GM23338 (cell line): ENCODE data around the gene FBXO31. TPM values are rescaled to one million over a fixed set of nuclear protein-coding genes. Genes with fewer than 3 reads are reported as not detected.
A peak's percentile ranks its signal among the peaks of the same experiment; 100 is the strongest.

Source experiments
- ATAC-seq: fragments of 200-7000 bp; cut with Tn5 transposase; 3 replicates; pipeline ENCODE4 v1.9.1; 2020
- DNase-seq: peaks from one replicate; pipeline ENCODE4 v3.0.0-alpha.2; 2015; ENCODE audit warnings: low spot score
- H2AFZ ChIP-seq: fragments of 200-600 bp; sonication (generic); 2 replicates; pipeline ENCODE4 v1.8.0; 2016; ENCODE audit warnings: antibody characterized with exemption, mild to moderate bottlenecking, moderate library complexity
- H3F3A ChIP-seq: fragments of 200-600 bp; sonication (generic); replicated peaks from 2 replicates; pipeline ENCODE4 v1.8.0; 2017; ENCODE audit warnings: antibody characterized with exemption, mixed run types, low read depth
- H3K27ac ChIP-seq: fragments of 200-600 bp; sonication (generic); 2 replicates; pipeline ENCODE4 v1.6.1; 2016; ENCODE audit warnings: low read depth
- H3K27me3 ChIP-seq: fragments of 200-600 bp; sonication (generic); 2 replicates; pipeline ENCODE4 v1.8.0; 2016; ENCODE audit warnings: mild to moderate bottlenecking, mixed run types, moderate library complexity; ENCODE audit not compliant: insufficient read depth
- H3K36me3 ChIP-seq: fragments of 200-600 bp; sonication (generic); 2 replicates; pipeline ENCODE4 v1.8.0; 2016; ENCODE audit warnings: mild to moderate bottlenecking; ENCODE audit not compliant: insufficient read depth
- H3K4me1 ChIP-seq: fragments of 200-600 bp; sonication (generic); 2 replicates; pipeline ENCODE4 v1.8.0; 2016; ENCODE audit warnings: mild to moderate bottlenecking, moderate library complexity; ENCODE audit not compliant: insufficient read depth
- H3K4me2 ChIP-seq: fragments of 200-600 bp; sonication (generic); 2 replicates; pipeline ENCODE4 v1.7.1; 2017; ENCODE audit warnings: mixed run types
- H3K4me3 ChIP-seq: fragments of 200-600 bp; sonication (generic); 2 replicates; pipeline ENCODE4 v1.6.1; 2016; ENCODE audit warnings: mixed run types
- H3K79me2 ChIP-seq: fragments of 200-600 bp; sonication (generic); replicated peaks from 2 replicates; pipeline ENCODE4 v1.8.0; 2017; ENCODE audit warnings: mild to moderate bottlenecking; ENCODE audit not compliant: insufficient read depth
- H3K9me2 ChIP-seq: fragments of 200-600 bp; sonication (generic); 2 replicates; pipeline ENCODE4 v1.8.0; 2017; ENCODE audit not compliant: insufficient read depth
- H4K20me1 ChIP-seq: fragments of 200-600 bp; sonication (generic); replicated peaks from 2 replicates; pipeline ENCODE4 v1.8.0; 2017; ENCODE audit warnings: mild to moderate bottlenecking; ENCODE audit not compliant: insufficient read depth
- H3K27ac Mint-ChIP-seq: 2 replicates; pipeline ENCODE4 v1.8.0; 2020; ENCODE audit warnings: inconsistent platforms, mild to moderate bottlenecking, moderate library complexity, mixed read lengths
- H3K27me3 Mint-ChIP-seq: 3 replicates; pipeline ENCODE4 v1.8.0; 2022; ENCODE audit warnings: low read depth, mild to moderate bottlenecking, moderate library complexity, mixed read lengths, inconsistent platforms; ENCODE audit not compliant: insufficient read depth, poor library complexity
- H3K36me3 Mint-ChIP-seq: 3 replicates; pipeline ENCODE4 v1.8.0; 2021; ENCODE audit warnings: low read depth, mild to moderate bottlenecking, inconsistent platforms, moderate library complexity, mixed read lengths
- H3K4me1 Mint-ChIP-seq: 3 replicates; pipeline ENCODE4 v1.8.0; 2020; ENCODE audit warnings: mild to moderate bottlenecking, inconsistent platforms, mixed read lengths
- H3K4me3 Mint-ChIP-seq: 3 replicates; pipeline ENCODE4 v1.8.0; 2021; ENCODE audit warnings: moderate library complexity, mild to moderate bottlenecking, inconsistent platforms, mixed read lengths
- H3K9me3 Mint-ChIP-seq: 3 replicates; pipeline ENCODE4 v1.8.0; 2020; ENCODE audit warnings: moderate library complexity, mild to moderate bottlenecking, inconsistent platforms, mixed read lengths
- CREB1 ChIP-seq: fragments of 250-450 bp; sonication (Bioruptor Pico); IDR thresholded peaks from 2 replicates; pipeline ENCODE4 v1.5.0; 2020; ENCODE audit warnings: low read depth, mild to moderate bottlenecking, moderate library complexity
- CTCF ChIP-seq, 2 experiments: fragments of 200-600 bp in 1 of 2; sonication (generic) in 1 of 2; conservative IDR thresholded peaks; 2 replicates each; pipeline versions ENCODE4 v1.5.1 to v1.6.1; 2016 to 2017; ENCODE audit warnings: antibody characterized with exemption in 2 of 2, low read depth in 2 of 2, mild to moderate bottlenecking in 2 of 2, moderate library complexity in 1 of 2
- ETS1 ChIP-seq: IDR thresholded peaks from 2 replicates; pipeline ENCODE4 v1.6.1; 2016; ENCODE audit warnings: antibody characterized with exemption
- EZH2 ChIP-seq: fragments of 200-600 bp; sonication (generic); IDR thresholded peaks from one replicate; pipeline ENCODE4 v1.8.0; 2017; ENCODE audit warnings: antibody characterized with exemption, mild to moderate bottlenecking, low read depth; ENCODE audit not compliant: unreplicated experiment
- EZH2phosphoT487 ChIP-seq: fragments of 200-600 bp; sonication (generic); IDR thresholded peaks from one replicate; pipeline ENCODE4 v1.8.1; 2018; ENCODE audit warnings: antibody characterized with exemption; ENCODE audit not compliant: unreplicated experiment
- NANOG ChIP-seq: IDR thresholded peaks from 2 replicates; pipeline ENCODE4 v1.6.1; 2016; ENCODE audit warnings: antibody characterized with exemption, borderline replicate concordance
- POLR2AphosphoS5 ChIP-seq: IDR thresholded peaks from 2 replicates; pipeline ENCODE4 v1.6.1; 2016; ENCODE audit warnings: antibody characterized with exemption, low read depth
- REST ChIP-seq: IDR thresholded peaks from one replicate; pipeline ENCODE4 v1.6.1; 2018; ENCODE audit warnings: antibody characterized with exemption; ENCODE audit not compliant: unreplicated experiment
- ZNF114 ChIP-seq: fragments of 250-450 bp; sonication (Bioruptor Pico); IDR thresholded peaks from 2 replicates; pipeline ENCODE4 v1.5.0; 2020; ENCODE audit warnings: mild to moderate bottlenecking, moderate library complexity
- ZNF331 ChIP-seq: fragments of 250-450 bp; sonication (Bioruptor Pico); IDR thresholded peaks from 2 replicates; pipeline ENCODE4 v1.5.0; 2020; ENCODE audit warnings: low read depth, mild to moderate bottlenecking, moderate library complexity
- ZNF462 ChIP-seq: fragments of 250-450 bp; sonication (Bioruptor Pico); IDR thresholded peaks from 2 replicates; pipeline ENCODE4 v1.5.0; 2020; ENCODE audit warnings: mild to moderate bottlenecking, moderate library complexity
- long read RNA-seq: library from polyadenylated mRNA; unstranded; transcript quantifications from one replicate; pipeline ENCODE4 v2.0.0, GENCODE V29; 2020; ENCODE audit not compliant: unreplicated experiment
- polyA plus RNA-seq: library from polyadenylated mRNA; unstranded; fragments of >200 nt; fragmentation: Nextera tagmentation; extraction: Ambion mirVana; gene quantifications from 2 replicates; pipeline ENCODE4 v1.2.1, GENCODE V29; 2016
- total RNA-seq: library from RNA; depleted of rRNA; stranded (reverse); fragments of >200 nt; shearing (Covaris generic); gene quantifications from 2 replicates; pipeline ENCODE4 v1.2.3, GENCODE V29; 2014; rRNA removed

The FBXO31 gene
- total RNA-seq (11.3 and 23.8 TPM in 2 replicates), polyA plus RNA-seq (4.5 and 7.0 TPM in 2 replicates)
- long read RNA-seq, full-length matches to known transcripts, result 1 of 4 reads
- long read RNA-seq, partial matches to known transcripts, result 0 of 4 reads
- long read RNA-seq, other reads (novel, unspliced or antisense), result 3 of 4 reads

DNA sequence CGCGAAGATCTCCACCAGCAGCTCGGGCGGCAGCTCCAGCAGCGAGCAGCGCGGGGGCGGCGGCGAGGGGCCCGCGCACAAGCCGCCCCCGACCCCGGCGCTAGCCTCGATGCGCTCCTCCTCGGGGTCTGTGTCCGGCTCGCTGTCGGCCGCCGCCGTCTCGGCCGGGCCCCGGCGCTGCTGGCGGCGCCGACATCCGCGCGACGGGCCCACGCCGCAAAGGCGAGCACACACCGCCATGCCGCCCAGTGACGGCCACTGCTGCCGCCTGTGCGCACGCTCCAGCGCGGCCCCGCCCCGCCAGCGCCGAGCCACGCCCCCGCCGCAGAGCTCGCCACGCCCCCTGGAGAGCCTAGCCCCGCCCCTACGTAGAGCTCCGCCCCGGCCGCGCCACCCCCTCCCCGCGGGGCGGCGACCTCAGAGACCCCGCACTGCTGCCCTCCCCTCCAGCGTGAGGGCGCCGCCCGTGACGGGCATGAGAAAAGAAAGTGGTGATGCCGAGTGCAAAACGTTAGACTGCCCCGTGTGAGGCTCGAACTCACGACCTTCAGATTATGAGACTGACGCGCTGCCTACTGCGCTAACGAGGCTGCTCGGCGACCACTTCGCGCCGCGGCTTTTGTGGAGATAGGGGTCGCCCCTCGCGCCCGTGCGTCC lies at the start of gene FBXO31:
Gene FBXO31 (minus strand): TSS at position 272 of the 657 bp plus-strand sequence. CDS start 32 bp downstream, at position 240.
- peak; percentile 93 for DNase-seq
- Histone ChIP-seq H3K9me2 (no peaks in the 10 kb centered on the region), H3K4me1 (peaks cover 21% of the 10 kb centered on the region; the same call in 1 of the 2 replicates), H3K4me2 (peak within 1 kb of the TSS; percentile 76), H2AFZ (peak within 1 kb of the TSS; percentile 92), H4K20me1 (peaks cover 23% of the 10 kb centered on the region), H3F3A (0 out of 2 replicates have a peak, but pooled peaks cover 10% of the 10 kb centered on the region), H3K36me3 (no peaks in the 10 kb centered on the region), H3K27ac (peak within 1 kb of the TSS; percentile 95), H3K79me2 (peaks cover 40% of the 10 kb centered on the region), H3K4me3 (peak within 1 kb of the TSS; percentile 97), H3K27me3 (no peaks in the 10 kb centered on the region)
- ATAC-seq, result peak; percentile 58
- peaks cover 7% of the 10 kb centered on the region; the same call in 2 of the 3 replicates for H3K36me3 Mint-ChIP-seq
- peaks cover 25% of the 10 kb centered on the region for H3K27me3 Mint-ChIP-seq
- peak within 1 kb of the TSS; percentile 80 for H3K4me3 Mint-ChIP-seq
- no peak within 1 kb of the TSS for H3K27ac Mint-ChIP-seq
- peaks cover 6% of the 10 kb centered on the region; the same call in 2 of the 3 replicates for H3K9me3 Mint-ChIP-seq
- TF ChIP-seq EZH2 (no peak), EZH2phosphoT487 (no peak), REST (no peak), ZNF331 (CRISPR knock-in tag) (no peak), CTCF (conservative IDR thresholded peaks at IDR 0.05; ENCODE audit: low read depth in 2 of 2) (0 out of 4 replicates have a peak, but pooled peaks of 1 of the 2 experiments have one; percentile 4), ETS1 (peak; percentile 64; the same call in 1 of the 2 replicates), NANOG (no peak), POLR2AphosphoS5 (peak; percentile 41; the same call in 1 of the 2 replicates), ZNF462 (no peak), ZNF114 (no peak), CREB1 (peak; percentile 85)
- peaks cover 35% of the 10 kb centered on the region for H3K4me1 Mint-ChIP-seq
